ENCODE results near the gene TPST1.
"Not testable (repeated sequence)": the region's sequence is repeated elsewhere in the genome, so short reads cannot be mapped to it uniquely, and the experiment has no call there.

The TPST1 gene

DNA sequence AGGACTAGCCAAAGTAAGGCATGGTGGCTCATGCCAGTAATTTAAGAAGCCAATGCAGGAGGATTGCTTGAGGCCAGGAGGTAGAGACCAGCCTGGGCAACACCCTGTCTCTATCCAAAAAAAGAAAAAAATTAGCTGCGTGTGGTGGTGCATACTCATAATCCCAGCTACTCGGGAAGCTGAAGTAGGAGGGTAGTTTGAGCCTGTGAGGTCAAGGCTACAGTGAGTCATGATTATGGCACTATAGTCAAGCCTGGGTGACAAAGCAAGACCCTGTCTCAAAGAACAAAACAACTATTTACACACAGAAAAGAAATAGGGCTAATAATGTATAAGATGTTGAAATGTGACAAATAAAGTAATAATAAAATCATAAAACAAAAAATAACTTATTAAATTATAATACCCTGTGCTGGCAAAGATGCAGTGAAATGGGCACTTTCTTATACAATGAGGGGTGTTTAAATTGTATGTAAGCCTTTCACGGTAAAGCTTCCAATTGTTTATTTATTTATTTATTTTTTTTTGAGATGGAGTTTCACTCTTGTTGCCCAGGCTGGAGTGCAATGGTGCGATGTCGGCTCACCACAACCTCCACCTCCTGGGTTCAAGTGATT lies 175.2 kb downstream of the TPST1 start:
- H3K27ac ChIP-seq: no peak overlapping the region
- TF ChIP-seq ZFX (IDR thresholded peaks at IDR 0.05): no peak
- TF ChIP-seq, protein P1, sequence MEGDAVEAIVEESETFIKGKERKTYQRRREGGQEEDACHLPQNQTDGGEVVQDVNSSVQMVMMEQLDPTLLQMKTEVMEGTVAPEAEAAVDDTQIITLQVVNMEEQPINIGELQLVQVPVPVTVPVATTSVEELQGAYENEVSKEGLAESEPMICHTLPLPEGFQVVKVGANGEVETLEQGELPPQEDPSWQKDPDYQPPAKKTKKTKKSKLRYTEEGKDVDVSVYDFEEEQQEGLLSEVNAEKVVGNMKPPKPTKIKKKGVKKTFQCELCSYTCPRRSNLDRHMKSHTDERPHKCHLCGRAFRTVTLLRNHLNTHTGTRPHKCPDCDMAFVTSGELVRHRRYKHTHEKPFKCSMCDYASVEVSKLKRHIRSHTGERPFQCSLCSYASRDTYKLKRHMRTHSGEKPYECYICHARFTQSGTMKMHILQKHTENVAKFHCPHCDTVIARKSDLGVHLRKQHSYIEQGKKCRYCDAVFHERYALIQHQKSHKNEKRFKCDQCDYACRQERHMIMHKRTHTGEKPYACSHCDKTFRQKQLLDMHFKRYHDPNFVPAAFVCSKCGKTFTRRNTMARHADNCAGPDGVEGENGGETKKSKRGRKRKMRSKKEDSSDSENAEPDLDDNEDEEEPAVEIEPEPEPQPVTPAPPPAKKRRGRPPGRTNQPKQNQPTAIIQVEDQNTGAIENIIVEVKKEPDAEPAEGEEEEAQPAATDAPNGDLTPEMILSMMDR (conservative IDR thresholded peaks at IDR 0.05): no peak

DNA sequence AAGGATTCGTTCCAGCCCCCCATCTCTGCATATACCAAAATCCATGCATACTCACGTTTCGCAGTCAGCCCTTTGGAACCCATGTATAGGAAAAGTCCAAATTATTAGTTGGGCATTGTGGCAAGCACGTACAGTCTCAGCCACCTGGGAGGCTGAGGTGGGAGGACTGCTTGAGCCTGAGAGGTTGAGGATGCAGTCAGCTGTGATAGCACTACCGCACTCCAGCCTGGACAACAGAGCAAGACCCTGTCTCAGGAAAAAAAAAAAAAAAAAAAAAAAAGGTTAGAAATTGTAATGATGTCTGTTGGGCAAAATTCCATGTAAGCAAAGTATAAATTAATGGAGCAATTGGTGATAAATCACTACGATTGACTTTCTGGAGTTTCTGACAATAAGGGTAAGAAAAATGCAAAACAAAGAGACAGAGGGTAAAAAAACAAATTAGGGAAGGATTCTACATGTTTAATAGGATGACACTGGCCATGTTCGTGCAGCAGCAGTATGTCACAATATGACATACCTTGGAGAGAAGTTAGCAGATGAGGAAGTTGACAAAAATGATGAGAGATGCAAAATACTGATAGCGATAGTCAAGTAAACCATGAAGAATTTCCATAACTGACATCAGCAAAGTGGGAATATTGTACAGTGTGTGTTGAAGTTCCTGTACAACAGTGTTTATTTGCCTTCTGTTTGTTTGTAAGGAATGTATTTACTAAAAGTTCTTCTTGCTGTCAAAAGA lies 177.2 kb downstream of the TPST1 start:
- H3K27ac ChIP-seq: not testable (repeated sequence)

DNA sequence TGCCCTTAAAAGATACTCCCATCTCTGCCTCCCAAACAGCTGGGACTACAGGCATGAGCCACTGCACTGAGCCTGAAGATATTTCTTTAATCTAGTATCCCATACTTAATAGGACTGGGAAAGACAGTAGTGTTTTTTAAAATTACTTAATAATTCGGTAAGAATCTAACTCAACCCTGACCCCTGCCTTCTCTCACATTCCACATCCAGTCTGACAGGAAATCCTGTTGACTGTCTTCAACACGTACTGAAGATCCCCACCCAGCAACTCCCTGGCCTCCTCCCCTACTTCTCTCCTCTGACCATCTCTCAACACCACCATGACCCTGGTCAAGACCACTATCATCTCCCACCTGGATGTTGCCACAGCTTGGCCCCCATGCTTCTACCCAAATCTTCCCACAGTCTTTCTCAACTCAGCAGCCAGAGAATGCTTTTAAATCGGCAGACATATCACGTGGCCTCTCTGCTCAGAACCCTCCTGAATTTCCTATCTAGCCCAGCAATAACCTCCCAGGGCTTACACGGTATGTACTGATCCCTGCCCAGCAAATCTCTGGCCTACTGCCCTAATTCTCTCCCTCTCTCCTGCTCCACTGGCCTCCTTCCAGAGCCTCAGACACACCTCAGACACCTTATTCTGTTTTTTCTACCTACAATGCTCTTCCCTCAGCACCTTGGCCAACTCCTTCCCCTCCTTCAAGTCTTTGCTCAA lies 180.2 kb downstream of the TPST1 start:
- not testable (repeated sequence) for H3K27ac ChIP-seq

DNA sequence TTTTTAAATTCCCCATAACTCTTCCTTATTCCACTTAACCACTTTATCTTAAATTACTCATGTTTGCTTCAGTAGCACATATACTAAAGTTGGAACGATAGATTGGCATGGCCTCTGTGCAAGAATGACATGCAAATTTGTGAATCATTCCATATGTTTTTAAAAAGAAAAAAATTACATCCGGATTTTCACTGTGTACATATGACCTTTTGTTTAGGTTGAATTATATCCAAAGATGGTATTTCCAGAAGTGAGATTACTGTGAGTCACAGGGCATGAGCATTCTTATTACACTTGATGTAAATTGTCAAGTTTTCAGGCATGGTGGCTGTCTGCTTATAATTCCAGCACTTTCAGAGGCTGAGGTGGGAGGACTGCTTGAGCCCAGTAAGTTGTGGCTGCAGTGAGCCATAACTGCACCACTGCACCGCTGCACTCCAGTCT lies 190.0 kb downstream of the TPST1 start:
- H3K27ac ChIP-seq: not testable (repeated sequence)

DNA sequence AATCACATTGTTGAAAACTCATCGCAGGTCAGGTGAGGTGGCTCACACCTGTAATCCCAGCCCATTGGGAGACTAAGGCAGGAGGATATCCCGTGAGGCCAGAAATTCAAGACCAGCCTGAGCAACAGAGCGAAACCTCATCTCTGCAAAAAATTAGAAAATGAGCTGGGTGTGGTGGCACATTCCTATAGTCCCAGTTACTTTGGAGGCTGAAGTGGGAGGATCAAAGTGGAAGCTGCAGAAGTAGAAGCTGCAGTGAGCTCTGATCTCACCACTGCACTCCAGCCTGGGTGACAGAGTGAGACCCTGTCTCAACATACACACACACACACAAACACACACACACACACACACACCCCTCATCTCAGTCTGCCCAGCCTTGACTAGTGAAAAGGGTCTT lies 190.9 kb downstream of the TPST1 start:
- not testable (repeated sequence) for H3K27ac ChIP-seq

DNA sequence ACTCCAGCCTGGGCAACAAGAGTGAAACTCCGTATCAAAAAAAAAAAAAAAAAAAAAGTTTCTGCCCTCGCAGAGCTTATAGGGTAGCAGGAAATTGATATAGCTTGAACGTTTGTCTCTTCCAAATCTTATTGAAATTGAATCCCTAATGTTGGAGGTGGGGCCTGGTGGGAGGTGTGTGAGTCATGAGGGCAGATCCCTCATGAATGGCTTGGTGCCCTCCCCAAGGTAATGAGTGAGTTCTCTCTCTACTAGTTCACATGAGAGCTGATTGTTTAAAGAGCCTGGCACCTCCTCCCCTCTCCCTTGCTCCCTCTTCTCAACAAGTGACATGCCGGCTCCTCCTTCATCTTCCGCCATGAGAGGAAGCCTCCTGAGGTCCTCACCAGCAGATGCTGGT lies 193.7 kb downstream of the TPST1 start:
- H3K27ac ChIP-seq: not testable (repeated sequence)

DNA sequence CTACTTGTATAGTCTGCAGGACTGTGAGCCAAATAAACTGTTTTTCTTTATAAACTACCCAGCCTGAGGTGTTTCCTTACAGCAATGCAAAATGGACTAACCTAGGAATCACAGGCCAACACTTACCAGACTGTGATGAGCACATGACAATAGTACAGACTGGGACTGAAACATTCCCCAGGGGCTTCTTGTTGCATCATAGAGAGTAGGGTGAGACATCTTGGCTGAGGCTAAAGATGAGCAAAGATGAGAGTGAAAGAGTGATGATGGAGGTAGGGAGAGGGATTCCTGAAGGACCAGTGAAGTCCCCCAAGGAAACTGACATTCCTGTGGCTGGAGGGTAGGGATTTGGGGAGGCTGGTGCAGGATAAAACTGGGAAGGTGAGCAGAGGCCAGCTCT lies 194.4 kb downstream of the TPST1 start:
- TF ChIP-seq, protein P1 (conservative IDR thresholded peaks at IDR 0.05): no peak
- TF ChIP-seq ZFX (IDR thresholded peaks at IDR 0.05): no peak

DNA sequence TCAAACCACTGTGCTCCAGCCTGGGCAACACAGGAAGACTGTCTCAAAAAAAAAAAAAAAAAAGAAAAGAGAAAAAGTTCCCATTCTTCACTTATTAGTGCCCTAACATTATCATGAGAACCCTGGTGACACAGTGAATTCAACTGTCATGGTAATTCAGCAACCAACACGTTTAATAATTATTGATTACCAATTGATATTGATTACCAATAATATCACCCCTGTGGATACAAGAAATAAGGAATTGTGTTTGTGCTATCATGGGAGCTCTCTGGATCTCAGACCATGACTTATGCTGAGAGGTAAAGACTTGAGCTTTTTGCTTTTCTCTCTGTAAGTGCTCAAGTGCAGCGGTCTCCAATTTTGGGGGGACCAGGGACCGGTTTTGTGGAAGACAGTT lies 195.3 kb downstream of the TPST1 start:
- no peak overlapping the region for H3K27ac ChIP-seq
- TF ChIP-seq, protein P1 (conservative IDR thresholded peaks at IDR 0.05): no peak
- TF ChIP-seq ZFX (IDR thresholded peaks at IDR 0.05): no peak

More for the DNA sequence above, 194.4 kb downstream of the TPST1 start:
- H3K27ac ChIP-seq: no peak overlapping the region

DNA sequence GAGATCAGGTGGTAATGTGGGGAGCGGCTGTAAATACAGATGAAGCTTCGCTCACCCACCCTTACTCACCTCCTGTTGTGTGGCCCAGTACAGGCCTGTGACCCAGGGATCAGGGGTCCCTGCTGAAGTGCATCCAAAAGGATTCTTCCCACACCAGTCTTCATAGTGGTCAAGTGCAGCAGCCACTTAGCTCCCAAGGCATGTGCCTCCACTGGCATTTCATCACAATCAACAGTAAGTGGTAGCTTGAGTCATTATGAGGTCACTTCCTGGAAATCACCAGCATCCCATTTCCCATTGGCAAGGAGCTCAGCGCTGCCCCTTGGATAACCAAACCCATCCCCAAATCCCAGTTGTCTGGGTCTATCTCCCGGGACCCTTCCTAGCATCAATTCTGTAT lies 196.0 kb downstream of the TPST1 start:
- not testable (repeated sequence) for H3K27ac ChIP-seq

DNA sequence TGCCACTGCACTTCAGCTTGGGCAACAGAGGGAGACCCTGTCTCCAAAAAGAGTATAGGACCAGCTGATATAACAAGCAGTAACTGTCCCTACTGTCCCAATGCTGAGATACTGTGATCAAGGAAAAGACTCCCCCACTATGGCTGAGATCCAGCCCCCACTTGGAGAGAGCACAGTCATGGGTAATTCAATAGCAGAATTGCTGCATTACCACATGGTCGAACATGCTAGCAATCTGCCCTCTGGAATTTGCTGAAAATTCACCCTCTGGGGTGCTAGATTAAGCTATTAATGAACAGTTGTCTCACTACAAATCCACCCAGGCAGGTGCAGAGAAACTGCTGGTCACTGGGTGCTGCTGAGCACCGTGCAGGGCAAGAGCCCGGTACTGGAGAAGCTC lies 196.8 kb downstream of the TPST1 start:
- not testable (repeated sequence) for H3K27ac ChIP-seq

DNA sequence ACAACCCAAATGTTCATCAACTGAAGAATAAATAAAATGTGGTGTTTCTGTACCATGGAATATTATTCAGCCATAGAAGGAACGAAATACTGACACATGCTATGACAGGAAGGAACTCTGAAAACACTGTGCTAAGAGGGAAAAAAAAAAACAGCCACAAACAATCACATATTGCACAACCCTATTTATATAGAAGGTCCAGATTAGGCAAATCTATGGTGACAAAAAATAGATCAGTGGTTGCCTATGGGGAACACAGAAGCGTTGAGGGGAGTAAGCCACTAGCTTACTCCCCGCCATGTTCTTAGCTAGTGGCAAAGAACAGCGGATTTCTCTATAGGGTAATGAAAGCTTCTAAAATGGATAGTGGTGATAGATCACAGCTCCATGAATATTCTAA lies 198.4 kb downstream of the TPST1 start:
- no peak overlapping the region for H3K27ac ChIP-seq
- TF ChIP-seq, protein P1 (conservative IDR thresholded peaks at IDR 0.05): no peak
- TF ChIP-seq ZFX (IDR thresholded peaks at IDR 0.05): no peak

All from C4-2B (cell line).